Heart left ventricle (tissue), 13 donors: ENCODE data around the gene PDE9A.

Source experiments
- POLR2A ChIP-seq, 2 donors: fragments of 450-650 bp; IDR thresholded peaks; one replicate each; pipeline ENCODE4 v1.6.1; 2017; ENCODE audit warnings: antibody characterized with exemption in 2 of 2, mild to moderate bottlenecking in 2 of 2, moderate library complexity in 2 of 2
- TF ChIP-seq, protein P1 (sequence below), 12 donors: fragments of 200-600 bp; sonication (generic) in 4 of 12; IDR thresholded peaks; one replicate each; pipeline versions ENCODE4 v1.5.0 to v1.8.0; 2018 to 2022; ENCODE audit warnings: antibody characterized with exemption in 12 of 12, mild to moderate bottlenecking in 5 of 12
- donor health status: ischemic (EF 13 %, LVEDD 7.1; RV severe dilation, severe dysfunction).
- donor health status: DM: no; HTN: yes; CAD: no.
- donor health status: DM: no; HTN: no; CAD: no.
- donor health status: ischemic (EF 25% LVEDD 6.9; RV normal size, moderate dysfunction).
- donor health status: ischemic (EF 25% LVEDD 5.7; RV mildly dilated, moderate dysfunction).
- donor health status: ischemic (EF 35%, LVEDD 5.7; RV mildly dilated, moderate dysfunction).
- donor health status: nonischemic (EF 11% LVEDD 7.7; RV severe dilation, severe dysfunction).
- donor health status: DM: yes; HTN: yes; CAD: no.
- donor health status: PGD.
- donor health status: ischemic (EF 29% LVEDD 5.4; RV normal size, mild dysfunction).
- donor health status: nonischemic (EF 23%, LVEDD 6.1; RV moderate dilation, normal function).

DNA sequence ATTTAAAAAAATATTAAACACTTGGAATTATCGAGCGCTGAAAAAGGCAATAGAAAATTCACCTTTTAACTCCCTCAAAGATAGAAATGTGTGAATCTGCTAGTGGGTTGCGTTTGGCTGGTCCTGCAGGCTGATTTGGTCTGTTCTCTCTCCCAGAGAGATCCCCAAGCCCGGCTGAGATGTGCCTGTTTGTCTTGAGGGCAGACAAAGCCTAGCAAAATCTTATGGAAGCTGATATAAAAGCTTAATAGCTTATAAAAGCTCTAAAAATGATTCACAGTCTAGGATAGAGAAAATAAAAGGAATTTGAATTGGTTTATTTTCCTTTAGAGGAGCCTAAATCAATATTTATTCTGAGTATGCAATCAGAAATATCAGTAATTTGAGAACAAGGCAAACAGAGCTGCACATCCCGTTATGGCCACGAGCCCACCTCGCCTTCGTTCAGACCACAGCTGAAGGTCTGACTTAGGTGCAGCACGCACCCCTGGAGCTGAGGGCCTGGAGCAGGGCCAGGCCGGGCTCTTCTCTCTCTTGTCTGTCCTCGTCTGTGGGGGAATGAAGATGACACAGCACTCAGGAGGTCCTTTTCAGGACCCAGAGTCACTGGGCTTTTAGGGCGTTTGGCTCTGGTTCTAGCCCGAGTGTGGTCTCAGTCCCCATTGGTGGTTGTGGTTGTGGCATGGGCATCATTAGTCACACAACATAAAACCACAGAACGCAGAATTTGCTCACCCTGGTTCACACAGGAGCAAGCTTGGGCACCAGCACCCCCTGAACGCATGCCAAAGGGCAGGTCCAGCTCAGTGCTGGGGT is 18.6 kb downstream of the PDE9A start:
- TF ChIP-seq POLR2A (IDR thresholded peaks at IDR 0.05), result no peak
- TF ChIP-seq, protein P1, sequence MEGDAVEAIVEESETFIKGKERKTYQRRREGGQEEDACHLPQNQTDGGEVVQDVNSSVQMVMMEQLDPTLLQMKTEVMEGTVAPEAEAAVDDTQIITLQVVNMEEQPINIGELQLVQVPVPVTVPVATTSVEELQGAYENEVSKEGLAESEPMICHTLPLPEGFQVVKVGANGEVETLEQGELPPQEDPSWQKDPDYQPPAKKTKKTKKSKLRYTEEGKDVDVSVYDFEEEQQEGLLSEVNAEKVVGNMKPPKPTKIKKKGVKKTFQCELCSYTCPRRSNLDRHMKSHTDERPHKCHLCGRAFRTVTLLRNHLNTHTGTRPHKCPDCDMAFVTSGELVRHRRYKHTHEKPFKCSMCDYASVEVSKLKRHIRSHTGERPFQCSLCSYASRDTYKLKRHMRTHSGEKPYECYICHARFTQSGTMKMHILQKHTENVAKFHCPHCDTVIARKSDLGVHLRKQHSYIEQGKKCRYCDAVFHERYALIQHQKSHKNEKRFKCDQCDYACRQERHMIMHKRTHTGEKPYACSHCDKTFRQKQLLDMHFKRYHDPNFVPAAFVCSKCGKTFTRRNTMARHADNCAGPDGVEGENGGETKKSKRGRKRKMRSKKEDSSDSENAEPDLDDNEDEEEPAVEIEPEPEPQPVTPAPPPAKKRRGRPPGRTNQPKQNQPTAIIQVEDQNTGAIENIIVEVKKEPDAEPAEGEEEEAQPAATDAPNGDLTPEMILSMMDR (IDR thresholded peaks at IDR 0.05), result no peak
